ENCODE data around the gene SENP2.
A peak's percentile ranks its signal among the peaks of the same experiment; 100 is the strongest.
"Not testable (repeated sequence)": the region's sequence is repeated elsewhere in the genome, so short reads cannot be mapped to it uniquely, and the experiment has no call there.

The SENP2 gene

GRCh38 chr3:185585859-185586685 lies at the start of gene SENP2:
Gene SENP2, plus strand, starts transcription at chr3:185586295. Its CDS starts 119 bp downstream, at chr3:185586414.
- DNase-seq (ENCODE audit: low read depth, low spot score), result peak; percentile 99

- DNase-seq (ENCODE audit: low read depth, low spot score), result no peak
These were observed 48.6 kb upstream of the SENP2 start for GRCh38 chr3:185537369-185537970.

GRCh38 chr3:185539934-185540333 lies 46.2 kb upstream of the SENP2 start:
- DNase-seq (ENCODE audit: low read depth, low spot score), result no peak

- DNase-seq (ENCODE audit: low read depth, low spot score), result no peak
These were observed 45.4 kb upstream of the SENP2 start for GRCh38 chr3:185540695-185541094.

GRCh38 chr3:185549122-185549521 lies 37.0 kb upstream of the SENP2 start:
- DNase-seq (ENCODE audit: low read depth, low spot score), result no peak

GRCh38 chr3:185549651-185550111 lies 36.4 kb upstream of the SENP2 start:
- no peak for DNase-seq (ENCODE audit: low read depth, low spot score)

GRCh38 chr3:185552358-185552877 lies 33.7 kb upstream of the SENP2 start, which contains the start of gene LIPH:
Gene LIPH, minus strand, starts transcription at chr3:185552588. Its CDS starts 117 bp downstream, at chr3:185552471.
- DNase-seq (ENCODE audit: low read depth, low spot score), result no peak

- DNase-seq (ENCODE audit: low read depth, low spot score), result no peak
These were observed 31.0 kb upstream of the SENP2 start for GRCh38 chr3:185555101-185555501.

- no peak for DNase-seq (ENCODE audit: low read depth, low spot score)
These were observed 30.2 kb upstream of the SENP2 start for GRCh38 chr3:185555860-185556347.

GRCh38 chr3:185556640-185557039 lies 29.5 kb upstream of the SENP2 start:
- DNase-seq (ENCODE audit: low read depth, low spot score), result not testable (repeated sequence)

GRCh38 chr3:185558395-185558794 lies 27.7 kb upstream of the SENP2 start:
- DNase-seq (ENCODE audit: low read depth, low spot score), result no peak

- no peak for DNase-seq (ENCODE audit: low read depth, low spot score)
These were observed 26.4 kb upstream of the SENP2 start for GRCh38 chr3:185559706-185560090.

GRCh38 chr3:185560676-185561075 lies 25.4 kb upstream of the SENP2 start:
- DNase-seq (ENCODE audit: low read depth, low spot score), result no peak

- DNase-seq (ENCODE audit: low read depth, low spot score), result no peak
These were observed 24.6 kb upstream of the SENP2 start for GRCh38 chr3:185561374-185561943.

GRCh38 chr3:185561958-185562357 lies 24.1 kb upstream of the SENP2 start:
- no peak for DNase-seq (ENCODE audit: low read depth, low spot score)

- no peak for DNase-seq (ENCODE audit: low read depth, low spot score)
These were observed 13.9 kb upstream of the SENP2 start for GRCh38 chr3:185572183-185572582.

GRCh38 chr3:185575108-185575869 lies 10.8 kb upstream of the SENP2 start:
- not testable (repeated sequence) for DNase-seq (ENCODE audit: low read depth, low spot score)

GRCh38 chr3:185582236-185582635 lies 3.9 kb upstream of the SENP2 start:
- DNase-seq (ENCODE audit: low read depth, low spot score), result no peak

- DNase-seq (ENCODE audit: low read depth, low spot score), result no peak
These were observed 3.2 kb upstream of the SENP2 start for GRCh38 chr3:185582871-185583270.

GRCh38 chr3:185583925-185584324 lies 2.2 kb upstream of the SENP2 start:
- DNase-seq (ENCODE audit: low read depth, low spot score), result no peak

- no peak for DNase-seq (ENCODE audit: low read depth, low spot score)
These were observed 1.4 kb upstream of the SENP2 start for GRCh38 chr3:185584686-185585085.

- DNase-seq (ENCODE audit: low read depth, low spot score), result no peak
These were observed 607 bp upstream of the SENP2 start for GRCh38 chr3:185585518-185585858.
